T-helper 2 cell (primary cell): ENCODE results near the gene RBM19.

Experiments used
- DNase-seq, 5 experiments: peaks; one replicate each; pipeline versions ENCODE4 v3.0.0 to v3.0.0-alpha.2; 2012 to 2022

Gene RBM19

DNA sequence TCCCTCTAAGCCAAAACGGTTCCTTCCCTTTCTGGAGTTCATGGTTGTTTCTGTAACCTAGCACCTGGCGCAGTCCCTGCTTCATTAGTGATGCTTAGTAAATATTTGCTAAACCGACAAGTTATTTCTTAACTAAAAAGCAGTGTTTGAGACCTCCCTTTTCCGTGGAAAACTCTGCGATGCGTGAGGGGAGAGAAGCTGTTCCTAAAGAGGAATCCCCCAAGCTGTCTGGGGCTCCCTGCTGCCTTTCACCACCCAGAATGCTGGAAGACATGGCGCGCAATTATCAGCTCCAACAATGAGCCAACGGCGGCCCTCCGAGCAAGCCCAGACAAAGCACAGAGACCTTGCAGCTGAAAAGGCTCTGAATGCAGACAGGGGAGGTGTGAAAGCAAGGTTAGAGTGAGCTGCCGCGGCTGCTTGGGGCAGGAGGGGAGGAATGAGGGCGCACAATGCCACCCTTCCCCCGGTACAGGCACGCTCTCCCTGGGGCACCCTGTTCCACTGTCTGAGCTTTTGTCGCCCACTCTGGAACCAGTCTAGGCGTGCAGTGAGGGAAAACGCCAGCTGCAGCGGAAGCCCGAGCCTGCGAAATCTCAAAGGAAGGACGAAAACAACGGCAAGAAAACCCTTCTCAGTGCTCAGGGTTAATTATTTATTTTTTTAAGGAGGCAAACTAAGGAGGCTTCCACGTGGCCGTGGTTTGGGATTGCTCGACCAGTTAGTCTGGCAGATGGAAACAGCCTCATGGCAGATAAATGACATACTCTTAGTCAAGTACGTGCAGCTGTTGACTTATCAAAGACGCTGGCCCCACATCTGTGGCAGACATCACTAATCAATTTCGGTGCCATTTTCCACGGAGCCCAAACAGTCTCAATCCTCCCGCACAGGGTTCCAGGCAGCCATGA is 66.3 kb downstream of the RBM19 start:
- DNase-seq: no peak

DNA sequence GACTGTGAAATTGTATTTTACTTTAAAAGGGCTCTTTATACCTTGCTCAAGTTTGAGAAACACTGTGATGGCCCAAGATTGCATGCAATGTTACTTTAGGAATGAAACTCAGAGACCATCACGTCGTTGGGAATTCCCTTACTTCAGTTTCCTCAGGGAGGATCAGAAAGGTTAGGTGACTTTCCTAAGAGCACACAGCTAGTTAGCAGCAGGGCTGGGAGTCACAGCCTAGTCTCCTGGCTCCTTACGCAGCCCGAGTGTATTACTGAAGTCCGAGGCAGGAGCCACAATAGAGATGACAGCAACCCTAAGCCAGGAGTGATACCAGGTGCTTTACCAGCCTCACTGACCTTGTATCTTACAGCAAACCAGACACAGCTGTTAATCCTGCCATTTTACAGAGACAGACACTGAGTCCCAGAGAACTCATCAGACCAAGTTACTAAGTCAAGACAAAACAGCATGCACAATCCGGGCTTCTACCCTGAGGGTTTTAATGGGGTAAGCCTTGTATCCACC is 67.0 kb downstream of the RBM19 start:
- DNase-seq: no peak

DNA sequence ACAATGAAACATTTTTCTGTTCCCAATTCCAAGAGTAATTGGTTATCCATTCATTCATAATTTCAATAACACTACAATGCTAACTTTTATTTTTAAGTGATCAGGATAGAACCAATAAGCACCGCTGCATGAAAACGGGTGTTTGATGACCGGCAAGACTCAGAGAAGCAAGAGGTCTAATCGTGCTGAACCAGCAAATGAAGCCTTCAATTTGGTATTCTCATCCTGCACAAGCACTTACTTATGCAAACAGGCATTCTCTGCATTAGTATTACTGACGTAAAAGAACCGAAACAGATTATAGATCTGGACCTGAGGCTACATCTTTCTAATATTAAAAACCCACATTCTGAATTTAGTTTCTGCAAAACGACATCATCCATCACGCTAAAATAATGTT is 67.7 kb downstream of the RBM19 start:
- DNase-seq: no peak

DNA sequence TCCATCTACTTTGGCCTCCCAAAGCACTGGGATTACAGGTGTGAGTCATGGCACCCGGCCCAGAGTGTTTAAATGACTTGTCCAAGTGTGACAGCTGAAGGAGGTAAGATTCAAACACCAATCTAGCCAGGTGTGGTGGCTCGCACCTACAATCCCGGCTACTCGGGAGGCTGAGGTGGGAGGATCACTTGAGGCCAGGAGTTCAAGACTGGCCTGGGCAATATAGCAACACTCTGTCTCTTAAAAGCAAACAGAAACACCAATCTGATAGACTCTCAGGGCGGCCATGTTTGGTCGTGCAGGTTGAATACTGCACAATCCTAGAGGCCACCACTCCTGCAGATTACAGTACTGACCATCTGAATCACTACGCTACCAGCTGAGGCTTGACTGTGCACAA is 68.7 kb downstream of the RBM19 start:
- DNase-seq: no peak

DNA sequence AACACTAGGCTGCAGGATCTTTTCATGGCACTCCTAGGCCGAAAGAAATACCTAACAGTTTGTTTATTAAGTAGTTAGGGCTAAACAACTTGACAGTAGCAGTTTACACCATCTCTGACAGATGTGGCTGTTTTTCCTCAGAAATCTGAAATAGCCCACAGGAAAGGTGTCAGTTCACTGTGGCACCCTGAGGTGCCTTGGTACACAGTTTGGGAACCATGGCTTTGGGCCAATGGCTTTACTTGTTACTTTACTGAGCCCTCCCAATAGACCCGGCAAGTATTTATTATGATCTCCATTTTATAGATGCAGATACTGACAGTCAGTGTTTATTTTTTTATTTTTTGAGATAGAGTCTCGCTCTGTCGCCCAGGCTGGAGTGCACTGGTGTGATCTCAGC is 69.3 kb downstream of the RBM19 start:
- no peak for DNase-seq

DNA sequence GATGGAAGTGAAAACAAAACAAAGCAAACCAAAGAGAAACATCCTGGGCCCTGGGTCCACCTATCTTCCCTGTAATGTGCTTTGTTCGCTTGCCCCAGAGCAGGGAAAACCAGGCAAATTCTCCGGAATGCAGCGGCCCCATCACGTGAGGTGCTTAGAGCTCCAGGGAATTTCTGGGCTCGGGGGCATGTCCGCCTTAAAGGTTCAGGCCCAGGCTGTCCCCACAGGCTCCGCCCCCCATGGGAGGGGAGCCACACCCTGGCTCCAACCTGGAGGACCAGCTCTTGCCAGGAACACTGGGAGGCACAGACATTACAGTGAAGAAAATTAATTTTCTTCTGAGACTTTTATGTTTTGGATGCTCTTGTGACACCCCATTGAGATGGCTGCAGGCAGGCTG is 69.9 kb downstream of the RBM19 start:
- no peak for DNase-seq

DNA sequence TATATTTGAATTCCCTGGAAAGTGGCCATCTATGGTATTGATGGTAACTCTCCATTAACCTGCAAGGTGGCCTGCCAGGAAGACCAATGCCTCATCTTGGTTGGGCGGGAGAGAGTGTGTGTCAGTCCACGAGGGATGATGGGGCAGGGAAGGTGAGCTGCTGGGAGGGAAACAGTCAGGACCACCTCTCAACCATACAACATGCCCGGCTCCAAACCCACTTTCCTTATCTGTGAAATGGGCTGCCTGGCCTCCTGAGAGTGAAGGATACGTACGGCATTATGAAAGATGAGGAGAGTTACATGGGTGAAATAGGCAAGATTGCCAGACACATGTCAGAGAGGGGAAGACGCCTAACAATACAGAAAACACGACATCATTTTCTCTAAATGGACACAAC is 70.9 kb downstream of the RBM19 start:
- no peak for DNase-seq

DNA sequence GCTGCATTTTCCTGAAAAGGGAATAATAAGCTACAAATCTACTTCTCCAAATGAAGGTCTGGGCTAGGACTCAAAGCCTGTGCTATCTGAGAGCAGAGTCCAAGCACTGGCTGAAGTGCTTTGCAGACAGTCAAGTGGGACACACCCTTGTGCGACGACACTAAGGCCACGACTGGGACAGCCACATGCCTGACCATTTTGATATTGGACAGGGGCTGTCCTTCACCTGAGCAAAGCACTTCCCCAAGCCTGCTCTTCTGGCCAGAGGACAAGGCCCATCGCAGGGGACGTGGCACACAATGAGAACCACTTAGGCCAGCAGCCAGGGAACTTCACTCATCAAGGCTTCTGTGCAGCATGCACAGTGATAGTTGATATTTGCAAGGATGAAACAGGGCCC is 71.4 kb downstream of the RBM19 start:
- no peak for DNase-seq

DNA sequence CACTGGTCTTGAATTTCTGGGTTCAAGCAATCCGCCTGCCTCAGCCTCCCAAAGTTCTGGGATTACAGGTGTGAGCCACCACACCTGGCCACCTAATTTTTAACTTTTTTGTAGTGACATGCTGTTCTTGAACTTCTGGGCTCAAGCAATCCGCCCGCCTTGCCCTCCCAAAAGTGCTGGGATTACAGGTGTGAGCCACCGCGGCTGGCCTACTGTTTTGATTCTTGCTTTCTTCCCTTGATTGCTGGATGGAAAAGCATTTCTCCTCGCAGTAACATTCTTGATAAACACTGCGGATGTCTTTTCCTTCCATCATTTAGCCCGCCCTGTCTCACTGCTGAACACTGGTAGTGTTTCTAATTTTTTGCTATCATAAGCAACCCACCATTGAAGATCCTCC is 72.9 kb downstream of the RBM19 start:
- no peak for DNase-seq

DNA sequence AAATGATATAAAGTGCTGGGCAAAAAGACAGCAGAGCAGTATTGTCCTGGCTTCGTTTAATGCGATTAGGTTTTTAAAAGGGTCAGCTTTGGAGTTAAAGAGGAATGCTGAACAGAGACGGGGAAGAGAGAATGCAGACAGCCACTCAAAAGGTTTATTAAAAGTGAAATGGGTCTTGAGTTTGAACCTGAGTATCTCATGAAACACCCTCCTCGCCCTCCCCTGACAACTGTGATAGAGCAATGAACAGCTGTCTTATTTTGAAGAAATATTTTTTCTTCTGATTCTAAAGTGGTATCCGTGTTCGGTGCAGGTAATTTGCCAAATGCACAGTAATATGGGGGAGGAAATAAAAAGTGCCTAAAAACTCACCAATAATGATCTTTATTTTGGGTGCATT is 73.6 kb downstream of the RBM19 start:
- DNase-seq: no peak

DNA sequence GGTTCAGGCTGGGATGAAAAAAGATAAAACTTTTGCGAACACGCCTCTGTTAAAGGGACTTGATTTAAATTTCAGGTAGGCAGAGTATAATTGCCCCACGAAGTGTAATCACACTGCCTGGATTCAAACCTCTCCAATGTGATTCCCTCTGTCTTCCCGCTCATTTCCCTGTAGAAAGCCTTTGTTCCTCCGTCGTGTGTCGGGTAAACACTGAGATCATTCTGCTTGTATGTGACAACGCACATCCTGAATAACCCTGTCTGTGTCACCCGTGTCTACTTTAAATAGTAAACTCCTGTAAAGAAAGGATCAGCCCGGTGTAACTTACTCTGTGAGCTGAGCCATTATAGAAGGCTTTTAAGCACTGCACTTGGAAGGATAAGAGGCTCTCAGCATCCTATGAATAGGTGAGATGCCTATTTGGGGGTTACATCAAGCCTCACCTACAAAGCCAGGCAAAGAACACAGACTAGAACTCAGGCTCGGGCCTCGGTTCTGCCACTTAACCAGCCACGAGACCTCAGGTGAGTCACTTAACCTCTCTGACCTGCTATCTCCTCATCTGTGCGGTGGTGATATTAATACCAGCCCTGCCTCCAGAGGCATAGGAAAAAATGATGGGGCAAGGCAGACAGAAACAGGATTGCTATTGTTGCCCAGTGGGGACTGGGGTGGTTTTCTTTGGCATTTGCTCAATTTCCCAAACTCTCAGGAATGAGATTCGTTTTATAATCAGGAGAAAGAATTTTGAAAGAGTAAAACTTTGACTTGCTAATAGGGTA is 74.2 kb downstream of the RBM19 start:
- peak in 1 of 5 experiments; percentile 27 for DNase-seq

DNA sequence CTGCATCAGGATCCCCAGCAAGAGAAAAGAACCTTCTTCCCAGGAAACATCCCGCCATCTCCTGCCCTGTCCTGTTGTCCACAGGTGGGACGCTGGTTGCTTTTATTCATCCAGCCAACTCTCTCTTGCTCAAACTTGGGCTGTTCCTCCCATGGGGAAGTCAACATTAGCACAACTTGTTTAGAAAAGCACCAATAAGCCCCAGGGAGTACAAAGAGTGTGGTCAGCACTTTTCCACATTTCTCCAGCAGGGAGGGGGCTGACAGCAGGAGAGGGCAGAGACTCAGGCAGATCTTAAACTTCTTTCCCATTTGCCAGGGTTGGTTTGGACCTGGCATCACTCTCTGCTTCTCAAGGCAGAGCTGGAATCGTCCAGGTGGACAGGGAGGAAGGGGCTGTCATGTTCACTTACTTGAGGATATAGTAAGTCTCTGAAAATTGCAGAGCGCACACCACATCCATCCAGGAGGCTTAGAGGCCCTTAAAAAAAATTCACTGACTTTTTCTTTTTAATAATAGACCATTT is 74.9 kb downstream of the RBM19 start:
- no peak for DNase-seq

DNA sequence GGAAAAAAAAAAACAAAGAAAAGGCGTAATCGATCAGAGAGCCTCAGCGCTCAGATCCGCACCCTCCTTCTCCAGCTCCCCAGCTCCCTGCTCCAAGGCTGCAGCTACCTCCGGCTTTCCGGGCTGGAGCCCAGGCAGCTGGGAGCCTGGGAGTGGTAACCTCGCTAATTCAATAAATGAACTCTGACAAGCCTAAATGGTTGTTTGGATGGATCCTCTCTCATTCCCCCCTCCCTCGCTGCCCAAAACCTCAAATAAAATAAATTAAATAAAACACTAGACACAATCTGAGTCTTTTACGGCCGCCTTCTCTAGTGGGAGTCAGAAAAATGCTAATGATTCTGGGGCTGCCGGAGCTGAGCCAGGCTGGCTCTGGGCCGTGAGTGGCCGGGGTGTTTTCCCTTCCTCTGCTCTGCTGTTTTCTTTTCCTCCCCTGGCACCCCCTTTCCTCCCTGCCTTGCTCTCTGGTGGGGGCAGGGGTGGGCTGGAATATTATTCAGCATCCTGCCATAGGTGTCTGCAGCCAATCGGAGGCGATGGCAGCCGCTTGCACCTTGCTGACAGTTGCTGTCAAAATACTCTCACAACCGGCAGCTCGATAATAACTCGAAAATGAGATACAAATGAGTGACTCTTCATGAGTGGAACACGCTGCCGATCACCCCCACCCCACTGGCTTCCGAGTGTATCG is 76.1 kb downstream of the RBM19 start:
- DNase-seq: no peak

DNA sequence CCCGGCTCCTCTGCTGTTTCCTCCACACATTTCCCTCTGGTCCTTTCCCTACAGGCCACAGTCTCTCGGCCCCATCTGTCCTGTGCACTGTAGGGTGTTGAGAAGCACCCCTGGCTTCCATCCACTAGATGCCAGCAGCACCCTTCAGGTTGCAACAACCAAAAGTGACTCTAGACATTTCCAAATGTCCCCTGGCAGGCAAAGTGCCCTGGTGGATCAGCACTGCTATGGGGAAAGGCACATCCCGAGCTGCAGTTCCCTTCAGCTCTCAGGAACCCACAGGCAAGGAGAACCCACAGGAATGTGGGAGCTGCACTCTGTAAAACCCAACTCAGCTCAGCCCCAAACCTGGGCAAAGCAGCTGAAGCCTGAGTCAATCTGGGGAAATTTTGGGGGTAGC is 77.0 kb downstream of the RBM19 start:
- no peak for DNase-seq

DNA sequence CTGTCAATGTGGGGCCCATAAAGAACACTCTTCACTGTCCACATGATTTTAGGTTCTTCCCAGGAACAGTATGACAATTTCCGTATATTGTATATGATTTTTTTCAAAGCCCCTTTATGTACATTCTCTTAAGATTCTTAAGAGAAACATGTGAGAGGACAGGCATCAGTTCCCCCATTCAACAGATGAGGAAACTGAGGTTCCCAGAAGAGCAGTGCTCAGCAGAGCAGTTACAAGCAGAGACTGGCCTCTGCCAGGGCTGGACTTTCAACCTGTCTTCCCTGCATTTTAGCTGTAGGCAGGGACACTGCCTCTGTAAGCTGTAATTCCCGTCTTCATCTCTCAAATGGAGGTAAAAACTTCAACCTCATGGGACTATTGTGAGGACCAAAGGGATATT is 77.7 kb downstream of the RBM19 start:
- no peak for DNase-seq

DNA sequence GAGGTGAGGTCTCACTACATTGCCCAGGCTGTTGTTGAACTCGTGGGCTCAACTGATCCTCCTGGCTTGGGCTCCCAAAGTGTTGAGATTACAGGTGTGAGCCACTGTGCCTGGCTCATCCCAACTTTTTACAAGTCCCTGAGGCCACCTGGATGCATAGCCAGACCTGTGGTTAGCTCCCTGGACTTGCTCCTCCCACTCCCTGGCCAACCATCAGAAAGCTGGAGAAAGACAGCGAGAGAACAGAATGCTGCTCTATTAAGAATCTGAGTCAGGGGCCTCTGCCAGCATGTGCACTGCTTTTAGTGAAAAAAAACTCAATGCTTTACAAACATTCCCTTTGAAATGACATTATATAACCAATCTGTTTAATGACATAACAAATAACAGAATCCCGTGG is 78.2 kb downstream of the RBM19 start:
- DNase-seq: no peak

DNA sequence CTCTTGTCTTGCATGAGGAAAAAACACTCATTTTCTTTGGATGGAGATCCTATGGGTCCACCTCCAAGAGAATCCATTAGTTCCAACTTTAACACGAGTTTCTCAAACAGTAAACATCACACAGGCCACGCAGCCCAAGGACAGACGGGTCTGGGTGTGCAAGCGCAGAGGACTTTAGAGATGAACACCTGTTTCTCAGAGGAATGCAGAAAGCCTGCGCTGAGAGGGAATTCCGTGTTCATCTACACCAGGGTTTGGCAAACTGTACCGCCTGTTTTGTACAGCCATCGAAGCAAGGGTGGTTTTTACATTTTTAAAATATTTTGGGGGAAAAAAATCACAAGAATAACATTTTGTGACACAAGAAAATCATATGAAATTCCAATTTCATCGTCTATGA is 79.4 kb downstream of the RBM19 start:
- DNase-seq: no peak

DNA sequence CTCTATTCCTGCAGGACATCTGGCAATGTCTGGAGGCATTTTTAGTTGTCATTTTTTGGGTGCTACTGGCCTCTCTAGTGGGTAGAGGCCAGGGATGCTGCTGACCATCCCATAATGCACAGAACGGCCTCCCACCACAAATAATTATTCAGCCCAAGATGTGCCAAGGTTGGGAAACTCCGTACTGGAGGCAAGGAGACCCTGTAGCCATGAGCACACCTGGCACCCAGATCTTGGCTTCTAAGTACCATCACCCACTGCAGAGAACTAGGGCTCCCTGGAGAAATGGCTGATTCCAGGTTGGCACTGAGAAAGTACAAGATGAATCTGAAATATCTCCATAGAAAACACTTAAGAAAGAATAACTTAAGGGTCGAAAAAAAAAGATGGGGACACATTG is 81.7 kb downstream of the RBM19 start:
- no peak for DNase-seq

DNA sequence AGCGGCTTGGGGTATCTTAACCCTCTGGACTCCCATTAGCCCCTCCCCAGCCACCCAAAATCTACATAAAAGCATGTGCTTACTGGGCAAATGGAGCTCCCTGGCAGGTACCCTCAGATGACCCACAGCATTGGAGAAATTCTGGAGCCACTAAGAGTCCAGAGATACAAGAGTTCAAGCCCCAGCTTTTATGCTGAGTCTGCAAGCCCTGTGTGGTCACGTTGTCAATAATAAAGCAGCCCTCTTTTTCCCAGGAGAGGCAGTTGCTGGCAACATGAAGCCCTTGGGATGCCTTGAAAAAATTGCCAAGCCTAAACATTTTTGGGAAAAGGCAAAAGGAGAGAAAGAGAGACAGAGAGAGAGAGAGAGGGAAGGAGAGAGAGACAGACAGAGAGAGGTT is 83.4 kb downstream of the RBM19 start:
- no peak for DNase-seq

DNA sequence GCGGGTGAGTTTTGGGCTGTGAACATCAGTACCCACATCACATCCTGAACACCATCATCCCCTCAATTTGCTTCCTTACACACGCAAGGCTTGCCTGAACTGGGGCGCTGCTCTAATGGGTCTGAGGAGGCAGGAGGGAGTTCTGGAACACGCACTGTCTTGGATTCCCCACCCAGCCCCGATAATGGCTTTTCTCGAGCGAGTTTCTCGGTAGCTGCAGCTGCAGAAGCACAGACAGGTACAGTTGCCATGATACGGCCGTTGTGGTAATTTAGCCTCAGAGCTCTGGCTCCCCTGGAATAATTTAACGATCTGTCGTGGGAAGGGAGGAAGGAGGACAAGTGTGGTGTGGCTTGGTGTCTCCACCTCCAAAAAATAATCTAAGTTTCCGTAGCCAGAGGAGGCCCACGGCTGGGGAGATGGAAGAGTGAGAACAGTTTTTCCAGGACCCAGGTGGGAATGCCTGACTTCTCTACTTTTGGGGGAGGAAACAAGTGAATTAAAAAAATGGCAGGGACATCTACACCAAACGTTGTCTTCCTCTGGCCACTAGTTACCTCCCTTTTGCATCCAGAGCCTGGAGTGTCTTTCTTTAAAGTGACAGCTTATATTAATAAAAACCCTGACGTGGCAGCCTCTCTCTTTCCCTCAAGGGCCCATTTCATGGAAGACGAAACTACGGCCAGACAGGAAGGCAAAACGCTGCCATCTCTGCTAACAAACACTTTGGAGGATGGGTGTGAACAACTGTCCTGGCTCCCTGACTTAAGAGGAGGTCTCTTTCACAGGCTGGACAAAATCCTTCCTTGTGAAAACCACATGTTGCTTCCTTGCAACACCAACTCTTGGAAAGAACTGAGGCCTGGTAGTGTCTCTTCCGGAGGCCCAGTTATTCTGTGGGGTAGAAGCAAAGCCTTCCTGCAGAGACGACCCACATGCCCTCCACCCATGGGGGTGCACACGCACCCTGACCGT is 84.8 kb downstream of the RBM19 start:
- DNase-seq: no peak

DNA sequence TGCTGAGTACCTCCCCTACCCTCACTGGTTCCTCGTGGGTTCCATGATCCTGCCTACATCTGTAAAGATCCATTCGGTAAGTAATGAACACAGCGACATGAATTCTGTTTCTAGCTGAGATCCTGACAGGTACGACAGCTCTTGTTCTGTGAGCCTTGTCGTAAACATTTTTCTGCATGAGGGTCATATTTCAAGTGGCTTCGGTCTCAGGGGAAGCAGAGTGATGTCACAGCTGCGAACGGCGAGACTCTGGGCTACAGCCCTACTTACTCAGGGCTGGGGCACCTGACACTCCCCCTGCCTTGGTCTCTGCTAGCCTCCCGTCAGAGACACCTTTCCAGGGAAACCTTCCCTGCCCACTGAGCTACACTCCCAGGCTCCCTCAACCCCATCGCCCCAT is 85.8 kb downstream of the RBM19 start:
- no peak for DNase-seq

DNA sequence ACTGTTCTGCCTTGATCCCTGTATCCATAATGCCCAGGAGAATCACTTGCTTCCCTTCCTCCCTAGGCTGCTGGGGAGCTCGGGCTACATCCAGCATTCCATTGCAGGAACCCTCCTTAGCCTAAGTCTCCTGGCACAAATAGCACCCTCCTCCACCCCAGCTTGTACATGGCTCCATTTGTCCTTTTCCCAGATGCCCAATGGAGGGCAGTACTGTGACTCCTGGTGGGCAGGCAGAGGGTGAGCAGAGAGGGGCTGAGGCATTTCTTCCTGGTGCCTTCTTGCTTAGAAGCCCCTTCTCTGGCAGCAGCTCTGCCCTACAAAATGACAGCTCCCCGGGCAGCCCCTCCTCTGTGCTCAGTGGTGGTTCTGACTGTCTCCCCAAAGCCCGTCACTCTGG is 86.5 kb downstream of the RBM19 start:
- DNase-seq: no peak
